GM18868 (cell line): ENCODE data around the gene HIVEP1.
A peak's percentile ranks its signal among the peaks of the same experiment; 100 is the strongest.

Source experiments
- ATAC-seq: cut with Tn5 transposase; IDR thresholded peaks from one replicate; pipeline ENCODE4 v1.9.1; 2021; ENCODE audit warnings: mild to moderate bottlenecking, moderate library complexity; ENCODE audit not compliant: unreplicated experiment

The HIVEP1 gene

DNA sequence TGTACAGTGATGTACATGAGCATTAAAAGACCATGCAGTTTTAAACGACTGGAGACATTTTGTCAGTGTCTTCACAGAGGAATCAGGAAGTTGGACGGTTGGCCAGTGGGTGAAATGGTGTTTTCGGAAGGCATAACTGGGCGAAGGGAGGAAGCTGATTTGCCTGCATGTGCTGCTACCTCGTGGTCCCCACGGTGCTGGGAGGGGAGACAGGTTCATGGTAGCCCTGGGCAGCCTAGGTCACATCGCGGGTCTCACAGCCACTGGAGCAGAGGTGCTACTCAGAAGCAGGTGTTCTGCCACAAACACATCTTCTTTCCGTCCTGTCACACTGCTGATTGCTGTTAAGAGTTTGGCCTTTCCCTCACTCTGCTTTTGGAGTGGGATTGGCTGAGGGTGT, 35.2 kb downstream of the HIVEP1 start:
- no peak for ATAC-seq

DNA sequence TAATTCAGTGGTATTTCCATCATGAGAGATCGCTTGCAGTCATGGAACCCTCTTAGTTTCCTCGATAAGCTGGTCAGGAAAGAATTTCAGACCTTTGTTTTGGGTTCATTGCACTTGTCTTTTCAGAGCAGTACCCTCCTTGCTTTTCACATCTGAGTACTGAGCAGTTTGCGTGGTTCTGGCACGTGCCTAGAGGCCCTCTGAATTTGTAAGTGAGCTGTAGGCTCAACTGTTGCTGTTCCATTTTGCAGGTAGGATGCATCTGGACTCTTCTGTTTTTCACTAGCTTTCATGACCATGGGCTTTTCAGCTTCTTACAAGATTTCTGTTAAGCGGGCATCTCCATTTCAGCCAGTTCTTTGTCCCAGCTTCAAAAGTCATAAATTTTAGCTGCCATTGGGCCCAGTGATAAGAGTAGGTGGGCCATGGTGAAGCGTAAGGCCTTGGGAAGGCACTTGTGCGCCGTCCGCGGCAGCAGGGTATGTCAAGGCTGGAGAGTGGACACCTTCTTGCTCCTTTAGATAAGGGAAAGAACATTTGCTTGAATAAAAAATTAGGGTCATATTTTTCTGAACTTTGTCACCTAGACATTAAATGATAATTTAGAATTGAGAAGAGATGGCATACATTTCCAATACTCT, 35.8 kb downstream of the HIVEP1 start:
- no peak for ATAC-seq

DNA sequence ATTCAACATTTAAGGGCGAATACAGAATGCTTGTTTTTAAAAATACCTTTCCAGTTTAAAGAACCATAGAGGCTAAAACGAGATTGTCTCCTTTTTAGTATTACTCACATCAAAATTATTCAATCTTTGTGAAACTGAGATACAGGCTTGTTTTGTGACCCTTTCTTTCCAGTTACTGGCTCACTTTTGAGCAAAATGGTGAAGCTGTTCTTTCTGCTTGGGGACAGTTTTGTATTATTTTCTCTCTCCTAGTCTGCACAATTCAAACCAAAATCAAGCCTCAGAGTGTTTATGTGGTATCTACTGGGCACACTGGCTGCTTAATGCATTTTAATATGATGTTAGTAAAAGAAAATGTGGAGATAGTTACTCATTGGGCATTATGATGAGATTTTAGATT, 36.5 kb downstream of the HIVEP1 start:
- ATAC-seq = no peak

DNA sequence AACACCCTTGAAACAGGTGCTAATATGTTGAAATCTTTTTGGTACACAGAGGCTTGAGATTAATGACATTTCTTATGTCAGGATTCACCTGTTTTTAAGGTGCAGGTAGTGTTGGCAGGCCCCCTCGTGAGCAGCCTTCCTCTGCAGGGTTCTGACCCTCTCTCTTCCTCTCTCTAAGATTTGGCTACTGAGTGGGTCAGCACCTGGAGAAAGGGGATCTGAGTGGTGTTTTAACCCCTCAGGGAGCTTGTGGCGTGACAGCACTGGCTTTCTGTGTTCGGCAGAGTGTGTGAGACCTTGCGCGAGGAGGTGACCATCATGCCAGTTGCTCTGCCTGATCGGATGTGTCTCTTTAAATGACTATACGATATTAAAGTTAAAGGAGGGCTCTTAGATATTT, 37.1 kb downstream of the HIVEP1 start:
- peak; percentile 46 for ATAC-seq

DNA sequence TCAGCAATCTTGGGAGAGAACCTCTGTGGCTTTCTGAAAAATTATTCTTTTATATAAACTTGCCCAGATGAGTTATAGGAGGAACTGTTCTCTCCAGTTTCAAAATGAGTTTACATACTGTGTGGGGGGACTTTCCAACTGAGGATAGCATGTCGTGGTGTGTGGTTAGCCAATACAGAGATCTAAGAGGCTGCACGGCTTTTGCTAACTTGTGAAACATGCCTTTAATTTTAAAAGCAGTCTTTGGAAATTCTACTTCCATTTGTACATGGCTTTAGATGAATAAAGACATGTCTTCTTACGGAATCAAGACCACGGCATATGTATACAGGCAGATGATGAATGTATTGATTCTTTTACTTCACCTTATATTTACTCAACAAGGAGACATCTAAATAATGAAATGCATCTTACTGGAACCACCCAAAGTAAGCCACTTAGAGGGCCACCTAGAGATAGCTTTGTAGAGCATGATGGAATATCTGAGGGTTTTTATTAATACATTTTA, 39.8 kb downstream of the HIVEP1 start:
- ATAC-seq = peak; percentile 89

DNA sequence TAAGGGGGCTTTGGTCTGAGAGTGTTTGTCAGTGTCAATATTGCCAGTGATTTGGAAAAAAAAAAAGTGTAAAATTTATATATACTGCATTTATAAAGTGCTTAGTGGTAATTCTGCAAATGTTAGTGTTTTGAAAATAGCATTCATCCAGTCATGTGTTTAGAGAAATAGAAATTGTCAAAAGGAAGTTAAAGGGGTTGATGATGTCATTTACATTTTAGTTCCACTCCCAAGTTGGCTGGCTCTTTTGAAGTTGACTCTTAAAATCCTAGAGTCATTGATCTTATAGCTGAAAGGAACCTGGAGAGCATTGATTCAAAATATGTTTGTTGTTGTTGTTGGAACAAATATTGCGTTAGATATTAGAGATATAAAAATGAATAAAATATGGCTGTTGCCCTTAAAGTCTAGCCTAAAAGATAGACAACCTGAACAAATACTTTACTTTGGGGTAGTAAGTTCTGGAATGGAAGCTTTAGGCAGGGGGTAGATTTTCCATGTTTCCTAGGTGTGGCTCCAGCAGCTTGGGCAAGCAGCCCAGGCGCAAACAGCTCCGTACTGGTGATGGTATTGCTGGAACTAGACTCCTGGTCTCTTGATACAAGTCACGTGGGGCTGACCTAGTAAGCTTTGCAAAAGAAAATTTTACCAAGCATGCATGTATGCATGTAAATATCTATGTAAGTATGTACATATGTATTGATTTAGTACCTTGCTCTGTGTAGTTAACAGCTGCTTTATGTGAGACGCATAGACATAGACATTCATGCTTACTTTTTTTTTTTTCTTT, 46.3 kb downstream of the HIVEP1 start:
- no peak for ATAC-seq

DNA sequence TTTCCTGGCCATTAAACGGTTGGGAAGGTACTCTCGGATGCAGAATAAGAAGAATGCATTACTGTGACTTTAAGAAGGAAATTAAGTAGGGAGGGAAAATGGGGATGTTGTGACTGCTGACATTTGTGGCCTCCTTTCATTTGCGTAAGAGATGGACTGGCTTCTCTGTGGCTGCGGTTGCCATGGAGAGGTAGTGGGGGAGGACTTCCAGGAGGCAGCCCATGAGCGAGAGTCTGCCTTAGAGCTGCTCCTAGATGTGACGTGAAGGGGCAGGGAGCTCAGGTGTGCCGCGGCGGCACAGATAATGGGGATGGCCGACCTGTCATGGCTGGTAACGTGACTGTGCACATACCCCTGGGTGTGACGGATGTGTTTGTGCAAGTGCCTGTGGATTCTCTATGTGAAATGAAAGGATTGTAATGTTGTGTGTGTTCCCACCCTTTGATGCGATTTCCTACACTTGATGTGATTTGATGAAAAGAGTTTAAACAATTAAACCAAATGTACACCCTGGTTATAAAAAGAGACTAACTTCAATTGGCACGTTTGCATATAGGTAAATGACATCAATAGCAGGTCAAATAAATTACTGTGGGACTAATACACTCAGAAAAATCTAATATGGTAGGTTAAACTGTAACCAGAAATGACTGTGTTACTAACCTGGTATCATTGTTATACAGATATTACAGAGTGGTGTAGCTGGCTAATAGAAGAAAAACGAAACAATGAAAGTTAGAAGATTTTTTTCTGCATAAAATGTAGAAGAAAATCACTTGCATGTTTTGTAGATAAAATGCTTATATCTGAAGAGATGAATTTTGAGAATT, 48.9 kb downstream of the HIVEP1 start:
- ATAC-seq = peak; percentile 79

DNA sequence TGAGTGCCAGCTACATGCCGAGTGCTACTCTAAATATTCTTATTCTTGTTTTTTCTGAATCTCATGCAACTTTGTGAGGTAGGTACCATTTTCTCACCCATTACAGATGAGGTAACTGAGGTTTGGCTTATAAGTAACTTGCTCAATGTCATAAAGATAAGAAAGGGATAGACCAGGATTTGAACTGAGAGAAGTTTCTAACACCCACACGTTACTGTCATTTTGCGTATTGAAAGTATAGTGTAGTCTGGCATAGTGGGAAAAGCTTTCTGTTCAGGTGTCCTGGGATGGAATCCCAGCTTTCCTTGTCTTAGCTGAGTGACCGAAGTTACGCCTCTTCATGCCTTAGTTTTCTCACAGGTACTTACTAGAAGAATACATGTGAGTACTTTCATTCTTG, 50.5 kb downstream of the HIVEP1 start:
- no peak for ATAC-seq

DNA sequence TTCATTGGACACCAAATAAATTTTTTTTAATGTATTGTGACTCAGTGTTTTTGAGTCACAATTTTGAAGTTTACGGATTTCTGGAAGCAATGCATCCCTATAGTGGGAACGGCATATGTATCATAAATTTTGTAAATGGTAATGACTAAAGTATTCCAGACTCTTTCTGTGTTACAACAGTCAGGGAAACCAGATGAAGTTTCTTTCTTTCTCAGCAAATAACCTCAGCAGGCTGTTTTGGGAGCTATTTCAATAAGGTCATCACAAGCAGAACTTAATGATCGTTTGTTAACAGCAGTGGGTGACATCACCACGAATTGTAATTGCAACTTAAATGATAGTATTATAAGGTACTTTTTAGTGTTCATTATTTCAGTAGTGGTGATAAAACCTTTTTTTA, 52.0 kb downstream of the HIVEP1 start:
- ATAC-seq = no peak

DNA sequence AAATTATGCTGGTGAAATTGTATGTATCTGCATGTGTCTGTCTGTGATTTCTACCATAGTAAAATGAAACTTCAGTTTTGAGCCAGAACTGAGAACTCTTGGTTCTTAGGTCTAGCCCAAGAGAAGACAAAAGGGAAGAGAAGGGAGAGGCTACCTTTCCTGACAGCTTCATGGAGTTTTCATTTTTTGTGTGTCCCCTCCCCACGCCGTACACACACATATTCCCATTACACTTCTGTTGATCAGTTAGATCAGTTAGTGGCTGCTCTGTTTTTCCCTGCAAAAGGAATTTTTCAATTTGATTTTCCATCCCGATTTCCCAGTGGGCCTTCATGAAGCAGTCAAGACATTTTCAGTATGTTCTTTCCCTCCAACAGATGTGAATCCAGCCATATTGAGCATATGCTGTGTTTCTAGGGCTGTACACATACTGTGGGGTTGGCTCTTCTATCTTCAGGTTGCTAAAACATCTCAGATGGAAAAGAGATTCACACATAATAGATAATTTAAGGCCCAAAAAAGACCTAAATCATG, 52.5 kb downstream of the HIVEP1 start:
- ATAC-seq = no peak

DNA sequence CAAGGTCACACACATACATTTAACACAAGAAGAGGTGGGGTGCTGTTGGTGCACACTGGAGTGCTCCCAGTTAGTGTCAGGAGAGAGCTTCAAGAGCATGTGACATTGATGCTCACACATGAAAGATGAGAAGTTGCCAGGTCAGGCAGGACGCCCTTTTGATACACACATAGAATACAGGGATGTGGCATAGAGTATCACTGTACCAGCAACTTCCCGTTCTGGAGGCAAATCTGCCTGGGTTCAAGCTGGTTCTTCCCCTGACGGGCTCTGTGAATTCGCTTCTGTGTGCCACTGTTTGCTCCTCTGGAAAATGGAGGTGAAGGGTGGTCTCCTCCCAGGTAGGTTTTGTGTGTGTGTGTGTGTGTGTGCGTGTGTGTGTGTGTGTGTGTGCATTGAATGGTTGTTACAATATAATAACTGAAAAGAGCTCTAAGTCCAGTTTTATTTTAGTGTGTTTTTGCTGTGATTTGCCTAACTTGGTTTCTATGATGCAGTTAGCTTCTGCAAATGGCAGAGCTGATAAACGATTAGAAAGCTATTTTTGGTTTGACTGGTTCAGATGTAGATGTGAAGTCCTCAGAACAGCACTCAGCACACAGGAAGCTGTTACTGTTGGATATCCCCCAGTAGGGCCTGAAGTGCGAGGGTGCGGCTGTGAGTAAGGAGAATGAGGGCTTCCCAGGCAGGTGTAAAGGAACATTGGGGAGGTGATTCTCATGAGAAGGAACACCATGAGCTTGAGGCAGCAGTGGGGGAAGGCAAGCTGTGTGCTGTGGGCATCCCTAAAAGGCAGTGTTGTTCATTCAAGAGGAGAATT, 53.4 kb downstream of the HIVEP1 start:
- peak; percentile 67 for ATAC-seq

DNA sequence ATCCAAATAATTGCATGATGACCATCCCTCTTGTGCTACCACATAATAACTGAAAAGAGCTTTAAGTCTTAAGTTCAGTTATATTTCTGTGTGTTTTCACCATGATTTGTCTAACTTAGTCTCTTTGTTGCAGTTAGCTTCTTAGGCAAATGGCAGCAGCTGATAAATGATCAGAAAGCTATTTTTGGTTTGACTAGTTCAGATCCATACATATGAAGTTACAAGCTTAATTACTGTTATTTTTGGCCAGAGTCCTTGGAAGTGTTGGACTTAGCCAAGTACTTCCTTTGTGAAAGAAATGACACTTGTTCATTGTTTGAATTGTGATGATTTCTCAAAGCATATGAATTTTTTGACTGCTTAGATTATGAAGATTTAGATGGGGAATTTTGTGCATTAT, 54.2 kb downstream of the HIVEP1 start:
- ATAC-seq = no peak

DNA sequence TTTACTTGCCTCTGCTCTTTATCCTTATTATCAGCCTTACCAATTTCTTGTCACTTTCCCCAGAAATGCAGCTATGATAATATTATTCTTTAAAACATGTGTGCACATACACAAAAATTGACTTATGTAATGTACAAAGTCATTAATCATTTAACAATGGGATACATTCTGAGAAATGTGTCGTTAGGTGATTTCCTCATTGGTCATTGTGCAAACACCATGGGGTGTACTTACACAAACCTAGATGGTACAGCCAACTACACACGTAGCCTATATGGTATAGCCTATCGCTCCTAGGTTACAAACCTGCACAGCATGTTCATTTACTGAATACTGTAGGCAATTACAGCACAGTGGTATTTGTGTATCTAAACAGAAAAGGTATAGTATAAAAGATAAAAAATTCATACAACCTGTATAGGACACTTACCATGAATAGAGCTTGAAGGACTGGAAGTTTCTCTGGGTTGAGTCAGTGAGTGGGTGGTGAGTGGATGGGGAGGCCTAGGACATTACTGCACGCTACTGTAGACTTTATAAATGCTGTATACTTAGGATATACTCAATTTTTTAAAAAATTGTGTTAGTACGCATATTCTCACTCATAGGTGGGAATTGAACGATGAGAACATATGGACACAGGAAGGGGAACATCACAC, 56.9 kb downstream of the HIVEP1 start:
- no peak for ATAC-seq

DNA sequence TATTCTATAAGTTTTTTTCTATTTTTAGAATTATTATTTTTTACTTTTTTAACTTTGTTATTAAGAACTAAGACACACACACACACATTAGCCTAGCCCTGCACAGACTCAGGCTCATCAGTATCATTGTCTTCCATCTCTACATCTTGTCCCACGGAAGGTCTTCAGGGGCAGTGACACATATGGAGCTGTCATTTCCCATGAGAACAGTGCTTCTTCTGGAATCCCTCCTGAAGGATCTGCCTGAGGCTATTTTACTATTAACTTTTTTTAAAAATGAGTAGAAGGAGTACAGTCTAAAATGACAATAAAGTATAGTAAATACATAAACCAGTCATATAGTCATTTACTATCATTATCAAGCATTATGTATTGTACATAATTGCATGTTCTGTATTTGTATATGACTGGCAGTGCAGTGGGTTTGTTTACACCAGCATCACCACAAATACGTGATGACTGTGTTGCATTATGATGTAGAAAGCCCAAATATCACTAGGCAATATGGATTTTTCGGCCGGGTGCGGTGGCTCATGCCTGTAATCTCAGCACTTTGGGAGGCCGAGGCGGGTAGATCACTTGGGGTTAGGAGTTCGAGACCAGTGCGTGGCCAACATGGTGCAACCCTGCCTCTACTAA, 57.9 kb downstream of the HIVEP1 start:
- no peak for ATAC-seq

DNA sequence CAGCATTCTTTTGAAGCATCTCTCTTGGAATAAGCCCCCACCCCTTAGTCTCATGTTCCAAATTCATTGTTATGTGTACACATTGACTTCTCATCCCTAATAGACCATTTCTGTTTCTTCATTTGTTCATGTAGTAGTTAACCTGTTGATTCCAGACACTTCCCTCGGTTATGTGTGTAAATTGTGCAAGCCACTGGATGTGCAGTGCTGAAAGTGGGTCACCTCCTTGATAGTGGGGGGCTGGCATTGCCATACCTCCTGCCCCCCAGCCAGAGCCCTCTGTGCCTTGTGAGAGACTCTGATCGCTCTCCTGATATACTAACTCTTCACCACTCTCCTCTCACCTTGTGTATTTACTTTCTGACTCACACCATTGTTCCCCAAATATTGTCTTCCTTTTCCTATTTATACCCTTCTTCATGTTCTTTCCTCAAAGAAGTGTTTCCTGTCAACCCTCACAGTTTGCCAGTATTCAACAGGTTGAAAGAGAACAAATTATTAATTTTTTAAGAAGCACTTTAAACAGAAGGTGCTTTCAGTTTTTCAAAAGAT, 59.0 kb downstream of the HIVEP1 start:
- no peak for ATAC-seq

DNA sequence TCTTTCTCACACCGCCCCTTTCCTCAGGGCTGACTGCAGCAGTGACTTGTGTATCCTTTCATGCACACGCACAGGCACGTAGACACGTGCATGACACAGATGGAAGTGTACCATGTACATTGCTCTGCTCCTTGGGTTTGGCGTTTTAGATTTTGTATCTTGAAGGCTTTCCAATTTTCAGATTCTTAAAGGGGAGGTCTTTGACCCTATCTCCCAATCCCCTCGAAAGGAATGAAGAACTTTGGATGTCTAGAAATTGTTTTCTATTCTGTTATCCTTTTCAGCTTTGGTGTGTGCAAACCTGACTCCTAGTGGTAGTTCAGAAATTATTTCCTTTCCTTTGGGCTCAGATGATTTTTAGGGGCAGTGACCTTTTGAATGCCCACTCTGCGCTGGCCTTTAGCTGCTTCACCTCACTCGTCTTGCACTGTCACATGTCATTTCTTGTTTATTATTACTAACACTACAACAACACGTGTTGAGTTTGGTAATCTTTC, 63.0 kb downstream of the HIVEP1 start:
- ATAC-seq = peak; percentile 42

DNA sequence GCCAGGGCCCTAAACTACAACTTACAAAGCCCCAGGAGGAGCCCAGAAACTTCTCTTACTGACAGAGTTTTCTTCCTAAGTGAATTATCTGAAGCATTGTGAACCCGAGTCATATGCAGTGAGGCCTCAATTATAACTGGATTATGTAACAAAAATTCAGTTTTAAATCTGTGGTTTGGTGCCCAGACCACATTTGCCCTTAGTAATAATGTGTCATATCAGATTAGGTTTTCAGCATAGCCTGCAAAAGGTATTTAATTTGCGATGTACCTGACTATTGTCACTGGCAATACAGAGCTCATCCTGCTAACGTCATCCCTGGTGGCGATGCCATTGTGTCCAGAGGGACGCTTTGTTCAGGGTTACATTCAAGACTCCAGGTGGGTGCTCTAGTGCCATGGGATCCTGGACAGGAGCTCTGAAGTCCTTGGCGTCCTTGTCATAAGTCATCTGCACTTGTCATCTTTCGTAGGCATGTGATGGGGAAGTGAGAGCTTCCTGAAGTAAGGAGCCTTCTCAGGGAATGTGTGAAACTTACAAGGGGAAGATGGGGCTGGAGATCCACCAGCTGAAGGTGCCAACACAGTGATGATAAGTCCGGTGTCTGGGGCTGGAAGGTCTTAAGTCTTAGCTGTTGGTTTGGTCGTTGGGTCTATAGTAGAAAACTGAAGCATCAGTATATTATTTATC, 65.1 kb downstream of the HIVEP1 start:
- ATAC-seq = no peak

DNA sequence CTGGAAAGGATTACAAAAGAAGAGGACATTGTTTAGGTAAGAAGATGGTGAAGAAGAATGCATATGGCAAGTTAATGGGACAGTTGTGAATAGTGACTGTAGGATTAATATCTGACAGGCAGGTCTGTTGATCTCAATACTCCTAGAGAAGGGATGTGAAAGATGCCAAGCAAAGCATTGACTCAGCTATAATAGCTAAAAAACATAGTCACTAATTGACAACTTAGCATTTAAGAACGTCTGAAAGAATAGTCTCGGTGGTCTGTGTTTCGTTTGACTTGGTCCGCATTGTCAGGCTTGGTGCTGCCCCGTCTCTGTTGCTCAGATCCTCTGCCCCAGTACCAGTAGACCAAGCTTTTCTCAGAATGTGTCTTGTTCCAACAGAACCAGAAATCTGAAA, 65.9 kb downstream of the HIVEP1 start:
- ATAC-seq = no peak
